K562 (cell line): Measurements from ENCODE around the gene LRP1-AS. TPM values are rescaled to one million over a fixed set of nuclear protein-coding genes. Genes with fewer than 3 reads are reported as not detected.

ENCODE experiments used
- ATAC-seq: fragments of 200-7000 bp; cut with Tn5 transposase; 3 replicates; pipeline ENCODE4 v1.9.1; 2020; ENCODE audit warnings: moderate library complexity
- BruUV-seq: library from RNA; stranded (reverse); fragments of 400-500 nt; replicated peaks from 2 replicates; lab custom pipeline; 2021; lab: Mats Ljungman, UMichigan
- CTCF ChIA-PET: fragments of 300-600 bp; formaldehyde crosslinking; extraction: SDS; loops from one replicate; lab custom pipeline; 2021; ENCODE audit warnings: low intra/inter-chr PET ratio; lab: Yijun Ruan, JAX
- POLR2A ChIA-PET: fragments of 300-600, 350-650 bp; sonication (Branson Sonifier 250); formaldehyde crosslinking; extraction: SDS; loops from one replicate; lab custom pipeline; 2021; ENCODE audit warnings: antibody characterized with exemption, inconsistent platforms; lab: Yijun Ruan, JAX
- DNase-seq, 4 experiments: peaks; one replicate each; pipeline versions ENCODE4 v3.0.0 to v3.0.0-alpha.2; 2011 to 2018; ENCODE audit warnings: low spot score in 3 of 4, mixed read lengths in 3 of 4; ENCODE audit errors: extremely low read depth in 1 of 4
- FAIRE-seq: peaks from 2 replicates; lab custom pipeline; 2011; peaks lifted over from hg19 to GRCh38; lab: Jason Lieb, UNC
- H2AFZ ChIP-seq: 2 replicates; pipeline ENCODE4 v1.6.0; 2011; ENCODE audit warnings: low read depth, low read length, control low read depth, inconsistent platforms
- H3K27ac ChIP-seq: fragments of 200-600 bp; 3 replicates; pipeline ENCODE4 v1.8.0; 2011; ENCODE audit warnings: low read depth, mild to moderate bottlenecking, control low read depth, inconsistent platforms, low read length, moderate library complexity, mixed read lengths; ENCODE audit errors: extremely low read depth
- H3K27me3 ChIP-seq, 2 experiments: fragments of 300-600 bp in 1 of 2; 2 replicates in 1 of 2; 3 replicates in 1 of 2; pipeline versions ENCODE4 v1.6.0 to v1.8.0; 2011; ENCODE audit warnings: inconsistent platforms in 2 of 2, low read length in 2 of 2, mild to moderate bottlenecking in 1 of 2, mixed read lengths in 1 of 2, moderate library complexity in 1 of 2; ENCODE audit not compliant: control insufficient read depth in 2 of 2, insufficient read depth in 2 of 2
- H3K36me3 ChIP-seq: fragments of 300-600 bp; 3 replicates; pipeline ENCODE4 v1.8.0; 2011; ENCODE audit warnings: mild to moderate bottlenecking, low read length, inconsistent platforms; ENCODE audit not compliant: control insufficient read depth, insufficient read depth
- H3K4me1 ChIP-seq, 2 experiments: fragments of 200-600 bp in 1 of 2; replicated peaks in 1 of 2; 2 replicates in 1 of 2; 3 replicates in 1 of 2; pipeline versions ENCODE4 v1.5.1 to v1.8.0; 2011; ENCODE audit warnings: inconsistent platforms in 2 of 2, low read length in 2 of 2, mild to moderate bottlenecking in 1 of 2, mixed read lengths in 1 of 2, moderate library complexity in 1 of 2; ENCODE audit not compliant: control insufficient read depth in 2 of 2, insufficient read depth in 2 of 2
- H3K4me2 ChIP-seq: 2 replicates; pipeline ENCODE4 v1.6.1; 2011; ENCODE audit warnings: low read length, control low read depth, inconsistent platforms, mixed read lengths; ENCODE audit not compliant: insufficient read depth
- H3K4me3 ChIP-seq: fragments of 200-600 bp; sonication (generic), shearing (Covaris generic); 2 replicates; pipeline ENCODE4 v1.5.1; 2016; ENCODE audit warnings: control low read depth, inconsistent platforms
- H3K79me2 ChIP-seq: fragments of 200-600 bp; 3 replicates; pipeline ENCODE4 v1.8.0; 2011; ENCODE audit warnings: low read length, inconsistent platforms; ENCODE audit not compliant: control insufficient read depth, insufficient read depth
- H3K9ac ChIP-seq, 2 experiments: 2 replicates each; pipeline versions ENCODE4 v1.6.0 to v1.6.1; 2011; ENCODE audit warnings: low read depth in 2 of 2, low read length in 2 of 2, control low read depth in 1 of 2, inconsistent platforms in 1 of 2, mild to moderate bottlenecking in 1 of 2, mixed read lengths in 1 of 2; ENCODE audit not compliant: insufficient read depth in 1 of 2
- H3K9me1 ChIP-seq: one replicate; pipeline ENCODE4 v1.6.0; 2011; ENCODE audit warnings: inconsistent platforms, mild to moderate bottlenecking, low read length, moderate library complexity; ENCODE audit not compliant: control insufficient read depth, insufficient read depth
- H3K9me3 ChIP-seq: replicated peaks from 2 replicates; pipeline ENCODE4 v1.5.1; 2011; ENCODE audit warnings: low read depth, low read length, inconsistent platforms; ENCODE audit not compliant: control insufficient read depth, insufficient read depth
- H4K20me1 ChIP-seq: replicated peaks from 2 replicates; pipeline ENCODE4 v1.6.1; 2011; ENCODE audit warnings: low read length, inconsistent platforms, mixed read lengths; ENCODE audit not compliant: control insufficient read depth, insufficient read depth
- ARID2 ChIP-seq: fragments of 450-650 bp; IDR thresholded peaks from 2 replicates; pipeline ENCODE4 v1.6.1; 2017; ENCODE audit warnings: antibody characterized with exemption, mild to moderate bottlenecking
- CBX2 ChIP-seq: fragments of 200-600 bp; sonication (generic); IDR thresholded peaks from one replicate; pipeline ENCODE4 v1.6.1; 2012; ENCODE audit warnings: mild to moderate bottlenecking, low read length, inconsistent platforms; ENCODE audit not compliant: insufficient read depth, poor library complexity, severe bottlenecking
- CCNT2 ChIP-seq: IDR thresholded peaks from 2 replicates; pipeline ENCODE4 v1.6.1; 2011; ENCODE audit warnings: borderline replicate concordance, low read depth, mild to moderate bottlenecking, moderate library complexity, mixed read lengths, low read length; ENCODE audit not compliant: insufficient read length; ENCODE audit errors: extremely low read depth
- CXXC5 ChIP-seq: fragments of 250-450 bp; sonication (Bioruptor Pico); IDR thresholded peaks from 2 replicates; pipeline ENCODE4 v1.8.0; 2022; ENCODE audit warnings: inconsistent platforms, mild to moderate bottlenecking, moderate library complexity
- LCOR ChIP-seq: sonication (generic); formaldehyde crosslinking; IDR thresholded peaks from 2 replicates; pipeline ENCODE4 v1.8.0; 2022; ENCODE audit warnings: mild to moderate bottlenecking, missing genetic modification reagents
- MAX ChIP-seq: sonication (generic); formaldehyde crosslinking; IDR thresholded peaks from 2 replicates; pipeline ENCODE4 v1.9.0; 2022; ENCODE audit warnings: mild to moderate bottlenecking, missing genetic modification reagents
- PHF20 ChIP-seq: fragments of 450-650 bp; IDR thresholded peaks from 2 replicates; pipeline ENCODE4 v1.6.1; 2018; ENCODE audit not compliant: partially characterized antibody
- RAD51 ChIP-seq: fragments of 450-650 bp; IDR thresholded peaks from 2 replicates; pipeline ENCODE4 v1.7.1; 2016; ENCODE audit warnings: low read depth, mild to moderate bottlenecking, borderline replicate concordance
- RNF2 ChIP-seq: sonication (generic); IDR thresholded peaks from 2 replicates; pipeline ENCODE4 v1.6.1; 2016
- TAL1 ChIP-seq: fragments of 450-650 bp; IDR thresholded peaks from 2 replicates; pipeline ENCODE4 v1.6.1; 2016; ENCODE audit warnings: mild to moderate bottlenecking
- TCF15 ChIP-seq: fragments of 250-450 bp; sonication (Bioruptor Pico); IDR thresholded peaks from 2 replicates; pipeline ENCODE4 v1.8.0; 2022; ENCODE audit warnings: moderate library complexity, mild to moderate bottlenecking, inconsistent platforms
- WHSC1 ChIP-seq: IDR thresholded peaks from one replicate; pipeline ENCODE4 v1.6.1; 2012; ENCODE audit warnings: low read length, control low read depth, inconsistent platforms
- ZBTB7A ChIP-seq: IDR thresholded peaks from 2 replicates; pipeline ENCODE4 v1.6.1; 2011; ENCODE audit warnings: low read depth, mild to moderate bottlenecking, low read length, moderate library complexity, borderline replicate concordance; ENCODE audit not compliant: control insufficient read depth
- ZC3H8 ChIP-seq: fragments of 450-650 bp; IDR thresholded peaks from 2 replicates; pipeline ENCODE4 v1.6.1; 2017
- ZNF212 ChIP-seq: fragments of 450-650 bp; formaldehyde crosslinking; IDR thresholded peaks from 2 replicates; pipeline ENCODE4 v1.4.0; 2020; ENCODE audit warnings: mild to moderate bottlenecking
- ZNF395 ChIP-seq: fragments of 200-800 bp; sonication (Bioruptor generic); IDR thresholded peaks from 2 replicates; pipeline ENCODE4 v1.6.1; 2017; ENCODE audit warnings: missing genetic modification characterization, missing compliant biosample characterization
- WGBS: fragments of 100-300 bp; shearing (Covaris generic); methylation state at CpG from one replicate; pipeline ENCODE4 v1.1.6; 2016; ENCODE audit warnings: low coverage, mixed read lengths; ENCODE audit not compliant: insufficient coverage; ENCODE audit errors: missing lambda C conversion rate; 5-methylcytosine and 5-hydroxymethylcytosine counted together
- in situ Hi-C: fragments of 300-500 bp; cut with MboI; formaldehyde crosslinking; loops from 4 replicates; pipeline ENCODE4 v1.15.0; 2018; ENCODE audit warnings: inconsistent platforms, mixed read lengths
- intact Hi-C: fragments of 100-400 bp; cut with micrococcal nuclease; formaldehyde crosslinking; loops from 2 replicates; pipeline ENCODE4 v1.14.2; 2022
- polyA plus RNA-seq, 8 experiments: library from polyadenylated mRNA; depleted of rRNA in 4 of 8; stranded (reverse) in 5 of 8; unstranded in 3 of 8; fragments of >200 nt; fragmentation: Nextera tagmentation in 2 of 8; fragmentation: Illumina TruSeq in 1 of 8; extraction: Ambion mirVana in 2 of 8; extraction: Trizol in 1 of 8; gene quantifications; 2 replicates each; pipeline versions ENCODE4 v1.2.1 to v1.2.3, GENCODE V29; 2011 to 2014; ENCODE audit warnings: inconsistent platforms in 1 of 8, missing spikeins in 1 of 8
- total RNA-seq, 7 experiments: library from RNA; depleted of rRNA in 6 of 7; stranded (reverse); fragments of >200 nt in 6 of 7; fragmentation: Illumina TruSeq in 2 of 7; extraction: Trizol in 2 of 7; gene quantifications; 2 replicates each; pipeline versions ENCODE4 v1.2.1 to v1.2.3, GENCODE V29; 2011 to 2021; ENCODE audit warnings: low replicate concordance in 1 of 7

Gene LRP1-AS
- total and polyA plus RNA-seq, 9 of the 15 experiments (the other 6 are each of a cell fraction or from before 2014, with no cell fraction given) = not detected

GRCh38 chr12:57097554-57097835 is 49.9 kb downstream of the LRP1-AS start:
- intact Hi-C loops (no loop called here), in situ Hi-C loops (no loop called here)
- Histone ChIP-seq H3K9me1 (no peaks in the 10 kb centered on the region), H4K20me1 (no peaks in the 10 kb centered on the region; the same call in 1 of the 2 replicates), H3K4me3 (no peak overlapping the region), H3K9me3 (no peaks in the 10 kb centered on the region), H3K79me2 (peaks cover 7% of the 10 kb centered on the region; the same call in 2 of the 3 replicates), H3K27ac (peak overlapping the region; percentile 52), H2AFZ (peak overlapping the region; percentile 24; the same call in 1 of the 2 replicates), H3K36me3 (peaks cover 64% of the 10 kb centered on the region), H3K4me2 (no peak overlapping the region), H3K4me1 (peaks cover 42 to 59% of the 10 kb centered on the region in 2 experiments), H3K9ac (peak overlapping the region; percentile 20 to 65; a peak in 2 of 4 replicates), H3K27me3 (no peaks in the 10 kb centered on the region; a peak in 1 of 5 replicates)
- FAIRE-seq (peak; percentile 70), ATAC-seq (no peak), DNase-seq (peak in 3 of 4 experiments; percentile 11 to 59 (median 33))
- POLR2A ChIA-PET = interaction anchor here (0.6 to 5.1 kb wide), 8 partner anchors 8 to 63 kb away, joined by 3 to 32 read pairs (median 4); partner anchors contain the start of gene STAT6
- no TSS peak for BruUV-seq
- CTCF ChIA-PET = no interaction called here
- 17% methylated on average over 8 of the region's 8 CpGs for WGBS
- TF ChIP-seq RAD51 (no peak), ZNF395 (CRISPR knock-in tag) (no peak), LCOR (CRISPR knock-in tag) (peak; percentile 3; the same call in 1 of the 2 replicates), CXXC5 (CRISPR knock-in tag) (no peak), TCF15 (CRISPR knock-in tag) (no peak), MAX (no peak), TAL1 (0 out of 2 replicates have a peak, but pooled peaks have one; percentile 9), RNF2 (peak; percentile 34; the same call in 1 of the 2 replicates), ZC3H8 (no peak), PHF20 (no peak), ZNF212 (CRISPR knock-in tag) (no peak), CCNT2 (no peak), ARID2 (no peak), CBX2 (no peak), ZBTB7A (0 out of 2 replicates have a peak, but pooled peaks have one; percentile 18), WHSC1 (no peak)
